RPMI7951 (cell line): ENCODE results near the gene TWIST2. TPM values are rescaled to one million over a fixed set of nuclear protein-coding genes. Genes with fewer than 3 reads are reported as not detected.
A peak's percentile ranks its signal among the peaks of the same experiment; 100 is the strongest.

Experiments
- DNase-seq: peaks from one replicate; pipeline ENCODE4 v3.0.0-alpha.2; 2012; ENCODE audit warnings: low read depth
- total RNA-seq: library from RNA; depleted of rRNA; stranded (reverse); fragments of >200 nt; shearing (Covaris generic); gene quantifications from 2 replicates; pipeline ENCODE4 v1.2.3, GENCODE V29; 2014

Gene TWIST2
- total RNA-seq, 1 experiment from 2014 or later: 102 TPM

- DNase-seq: no peak
Measured at GRCh38 chr2:238855891-238856580, 8.2 kb downstream of the TWIST2 start.

GRCh38 chr2:238856713-238857567 is 9.1 kb downstream of the TWIST2 start:
- no peak for DNase-seq

GRCh38 chr2:238857959-238858358 is 10.1 kb downstream of the TWIST2 start:
- no peak for DNase-seq

- DNase-seq: no peak
Measured at GRCh38 chr2:238859636-238860347, 11.9 kb downstream of the TWIST2 start.

GRCh38 chr2:238861013-238861730 is 13.3 kb downstream of the TWIST2 start:
- peak; percentile 95 for DNase-seq

- no peak for DNase-seq
Measured at GRCh38 chr2:238861766-238862315, 14.0 kb downstream of the TWIST2 start.

GRCh38 chr2:238862701-238863100 is 14.8 kb downstream of the TWIST2 start:
- DNase-seq: no peak

GRCh38 chr2:238863231-238863630 is 15.3 kb downstream of the TWIST2 start:
- peak; percentile 51 for DNase-seq

- DNase-seq: no peak
Measured at GRCh38 chr2:238863749-238864206, 15.9 kb downstream of the TWIST2 start.

- peak; percentile 100 for DNase-seq
Measured at GRCh38 chr2:238864207-238865014, 16.5 kb downstream of the TWIST2 start.

GRCh38 chr2:238865015-238865719 is 17.3 kb downstream of the TWIST2 start:
- DNase-seq: no peak

GRCh38 chr2:238865744-238866355 is 18.0 kb downstream of the TWIST2 start:
- DNase-seq: no peak

GRCh38 chr2:238866656-238867277 is 18.9 kb downstream of the TWIST2 start:
- DNase-seq: peak; percentile 18

- DNase-seq: peak; percentile 74
Measured at GRCh38 chr2:238868067-238868524, 20.2 kb downstream of the TWIST2 start.

GRCh38 chr2:238868616-238869292 is 20.9 kb downstream of the TWIST2 start:
- DNase-seq: peak; percentile 25

GRCh38 chr2:238869293-238870124 is 21.6 kb downstream of the TWIST2 start:
- DNase-seq: peak; percentile 76

- DNase-seq: no peak
Measured at GRCh38 chr2:238870261-238870660, 22.4 kb downstream of the TWIST2 start.
